ENCODE data around the gene ZNF385C.
A peak's percentile ranks its signal among the peaks of the same experiment; 100 is the strongest.

The ZNF385C gene

DNA sequence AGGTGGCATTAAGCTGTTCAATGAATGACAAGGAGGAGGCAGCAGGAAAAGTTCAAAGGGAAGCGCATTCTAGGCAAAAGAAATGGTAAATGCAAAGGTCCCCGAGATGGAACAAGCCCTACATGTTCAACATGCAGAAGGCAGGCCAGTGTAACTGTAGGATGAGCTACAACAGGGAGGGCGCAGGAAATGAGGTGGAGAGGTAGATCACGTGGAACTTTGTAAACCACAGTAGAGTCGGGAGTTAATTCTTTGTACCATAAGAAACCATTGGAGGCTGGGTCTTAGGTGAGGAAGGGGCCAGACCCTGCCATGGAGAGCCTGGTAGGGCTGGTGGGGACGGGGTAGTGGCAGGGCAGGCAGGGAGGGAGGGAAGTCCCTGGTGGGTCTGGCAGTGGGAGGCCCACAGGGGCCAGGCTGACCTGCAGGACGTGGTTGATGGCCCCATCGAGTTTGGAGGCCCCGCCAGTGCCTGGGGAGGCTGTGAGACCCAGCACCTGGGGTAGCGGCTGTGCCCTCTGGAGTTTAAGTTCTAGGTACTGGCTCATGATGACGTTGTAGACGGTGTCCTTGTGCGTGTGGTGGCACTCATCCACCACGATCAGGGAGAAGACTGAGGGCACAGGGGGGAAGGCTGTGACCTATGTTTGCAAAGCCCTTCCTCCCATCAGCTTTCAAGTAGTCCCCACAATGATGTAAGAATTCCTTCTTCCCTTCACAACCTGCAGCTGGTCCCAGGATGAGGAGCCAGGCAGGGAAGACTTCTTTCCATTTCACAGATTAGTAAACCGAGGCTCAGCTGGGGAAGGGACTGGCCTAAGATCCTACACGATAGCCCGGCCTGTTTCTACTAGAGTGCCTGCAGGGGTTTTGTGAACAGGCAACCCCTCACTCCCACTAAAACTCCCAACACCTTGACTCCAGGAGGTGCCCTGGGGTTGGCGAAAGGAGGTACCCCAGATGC lies 12.3 kb upstream of the ZNF385C start:
- DNase-seq, result no peak

DNA sequence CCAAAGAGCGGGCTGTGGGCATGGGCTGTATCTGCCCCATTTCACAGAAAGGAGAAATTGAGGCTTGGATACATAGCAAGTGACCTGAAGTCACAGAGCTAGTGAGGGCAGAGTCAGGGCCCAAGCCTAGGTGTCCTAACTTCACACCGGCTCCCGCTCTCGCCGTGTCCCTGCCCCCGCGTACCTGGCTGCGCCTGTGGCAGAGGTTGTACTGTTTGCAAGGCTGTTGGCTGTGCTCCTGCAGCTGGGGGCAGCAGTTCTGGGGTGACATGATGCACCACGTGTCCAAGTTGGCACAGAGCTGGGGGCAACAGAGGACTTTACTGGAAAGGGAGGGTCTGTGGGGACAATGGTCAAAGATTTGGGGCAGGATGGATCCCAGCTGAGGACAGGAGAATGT lies 10.8 kb upstream of the ZNF385C start:
- no peak for DNase-seq

DNA sequence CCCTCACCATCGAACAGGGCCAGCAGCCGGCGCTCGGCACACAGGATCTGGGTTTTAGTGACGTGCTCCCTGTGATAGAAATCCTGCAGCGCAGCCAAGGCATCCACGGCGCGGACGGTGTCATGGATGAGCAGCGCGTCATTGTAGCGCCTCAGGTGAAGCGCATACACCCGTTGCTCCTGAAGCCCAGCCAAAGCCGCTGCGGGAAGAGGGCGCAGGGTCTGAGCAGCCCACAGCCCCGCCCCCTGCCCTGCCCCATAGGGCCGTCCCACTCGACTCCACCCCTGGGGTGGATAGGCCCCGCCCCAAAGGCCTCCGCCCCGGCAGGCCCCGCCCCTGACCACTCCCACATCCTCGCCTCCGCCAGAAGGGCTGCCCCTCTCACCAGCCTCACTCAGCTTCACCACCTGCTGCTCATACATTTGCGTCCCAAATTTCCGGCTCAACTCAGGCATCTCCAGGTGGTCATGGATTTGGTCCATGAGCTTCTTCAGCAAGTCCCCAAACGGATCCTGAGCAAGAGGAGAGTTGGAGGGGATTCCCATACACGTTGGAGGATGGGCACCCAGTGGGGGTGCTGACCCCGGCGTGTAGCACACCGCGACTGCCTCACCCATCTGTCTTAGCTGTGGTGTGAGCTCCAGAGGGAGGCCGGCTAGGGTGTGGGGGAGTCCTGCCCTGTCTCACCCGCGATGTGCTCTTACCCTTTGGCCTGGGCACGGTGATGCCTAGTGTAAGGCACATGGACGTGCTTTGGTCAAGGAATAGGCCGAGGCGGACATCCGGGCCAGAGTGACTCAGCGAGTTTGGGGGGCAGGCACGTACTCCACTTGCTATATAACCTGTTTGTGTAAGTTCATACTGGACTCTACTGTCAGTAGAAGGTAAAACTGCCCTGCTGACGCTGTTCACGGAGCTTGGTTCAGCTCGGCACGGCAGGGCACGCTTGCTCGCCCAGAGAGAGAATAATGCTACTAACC lies 9.6 kb upstream of the ZNF385C start:
- peak in 47 of 58 donors; percentile 12 to 86 (median 53) for DNase-seq

DNA sequence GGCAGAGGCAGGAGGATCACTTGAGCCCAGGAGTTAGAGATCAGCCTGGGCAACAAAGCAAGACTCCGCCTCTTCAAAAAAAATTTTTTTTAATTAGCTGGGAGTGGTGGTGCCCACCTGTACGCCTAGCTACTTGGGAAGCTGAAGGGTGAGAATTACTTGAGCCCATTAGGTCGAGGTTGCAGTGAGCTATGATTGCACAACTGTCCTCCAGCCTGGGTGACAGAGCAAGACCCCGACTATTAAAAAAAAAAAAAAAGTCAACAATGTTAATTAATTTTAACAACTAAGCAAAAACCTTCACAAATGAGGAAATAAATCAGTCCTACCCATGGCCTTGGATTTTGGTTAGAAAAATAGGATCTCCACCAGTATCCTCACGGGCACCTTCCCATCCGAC lies 8.9 kb upstream of the ZNF385C start:
- DNase-seq, result no peak

DNA sequence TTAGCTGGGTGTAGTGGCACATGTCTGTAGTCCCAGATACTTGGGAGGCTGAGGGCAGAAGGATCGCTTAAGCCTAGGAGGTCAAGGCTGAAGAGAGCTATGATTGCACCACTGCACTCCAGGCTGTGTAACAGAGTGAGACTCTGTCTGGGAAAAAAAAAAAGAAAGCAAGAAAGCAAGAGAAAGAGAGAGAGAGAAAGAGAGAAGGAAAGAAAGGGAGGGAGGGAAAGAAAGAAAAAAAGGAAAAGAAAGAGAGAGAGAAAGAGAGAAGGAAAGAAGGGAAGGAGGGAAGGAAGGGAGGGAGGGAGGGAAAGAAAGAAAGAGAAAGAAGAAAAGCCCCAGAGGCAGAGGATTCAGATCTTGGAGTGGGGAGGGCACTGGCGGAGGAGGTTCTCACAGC lies 7.7 kb upstream of the ZNF385C start:
- DNase-seq, result no peak

DNA sequence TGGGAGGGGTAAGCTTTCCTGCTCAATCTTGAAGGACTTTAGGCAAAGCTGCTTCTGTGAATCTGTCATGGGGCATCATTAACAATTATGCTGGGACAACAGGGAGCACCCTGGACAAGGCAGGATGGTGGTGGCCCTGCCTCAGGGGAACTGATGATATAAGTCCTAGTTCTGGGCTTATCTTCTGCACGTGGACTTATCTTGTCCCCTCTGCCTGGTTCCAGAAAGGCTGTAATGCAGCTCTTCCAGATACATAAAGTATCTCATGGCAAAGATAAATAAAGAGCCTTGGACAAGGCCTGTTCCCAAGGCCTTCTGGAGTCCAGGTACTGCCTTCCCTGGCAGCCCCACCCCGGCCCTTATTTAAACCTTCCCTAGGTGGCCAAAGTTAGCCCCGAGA lies 6.0 kb upstream of the ZNF385C start:
- no peak for DNase-seq

DNA sequence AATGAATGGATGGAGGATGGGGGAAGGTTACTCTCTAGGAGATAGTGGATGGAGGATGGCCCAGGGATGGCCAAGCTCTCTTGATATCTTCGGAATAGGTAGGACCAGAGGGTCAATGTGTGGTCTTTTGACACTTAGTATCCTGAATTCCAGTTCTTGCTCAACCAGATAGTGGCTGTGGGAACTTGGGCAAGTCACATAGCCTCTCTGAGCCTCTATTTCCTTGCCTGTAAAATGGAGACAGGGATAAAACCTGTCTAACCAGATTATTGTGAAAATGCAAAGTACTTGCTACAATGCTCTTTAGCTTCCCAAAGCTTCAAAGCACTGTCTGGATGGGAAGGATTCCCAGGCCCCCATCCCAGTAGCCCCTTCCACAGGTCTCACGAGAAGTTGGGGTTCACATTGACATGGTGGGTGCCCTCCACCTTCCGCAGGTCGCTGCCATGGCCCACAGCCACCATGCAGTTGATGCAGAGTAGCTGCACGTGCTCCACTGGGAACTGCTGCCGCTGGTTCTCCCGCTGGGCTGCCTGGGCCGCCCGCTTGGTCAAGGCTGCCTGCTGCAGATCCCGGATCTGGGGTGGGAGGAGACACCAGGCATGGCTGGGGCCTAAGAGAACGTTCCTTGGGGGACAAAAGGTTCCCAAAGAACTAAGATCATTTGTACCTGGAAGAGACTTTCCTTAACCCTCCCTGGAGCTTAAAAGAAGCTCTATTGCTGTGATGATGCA lies 5.1 kb upstream of the ZNF385C start:
- no peak for DNase-seq

DNA sequence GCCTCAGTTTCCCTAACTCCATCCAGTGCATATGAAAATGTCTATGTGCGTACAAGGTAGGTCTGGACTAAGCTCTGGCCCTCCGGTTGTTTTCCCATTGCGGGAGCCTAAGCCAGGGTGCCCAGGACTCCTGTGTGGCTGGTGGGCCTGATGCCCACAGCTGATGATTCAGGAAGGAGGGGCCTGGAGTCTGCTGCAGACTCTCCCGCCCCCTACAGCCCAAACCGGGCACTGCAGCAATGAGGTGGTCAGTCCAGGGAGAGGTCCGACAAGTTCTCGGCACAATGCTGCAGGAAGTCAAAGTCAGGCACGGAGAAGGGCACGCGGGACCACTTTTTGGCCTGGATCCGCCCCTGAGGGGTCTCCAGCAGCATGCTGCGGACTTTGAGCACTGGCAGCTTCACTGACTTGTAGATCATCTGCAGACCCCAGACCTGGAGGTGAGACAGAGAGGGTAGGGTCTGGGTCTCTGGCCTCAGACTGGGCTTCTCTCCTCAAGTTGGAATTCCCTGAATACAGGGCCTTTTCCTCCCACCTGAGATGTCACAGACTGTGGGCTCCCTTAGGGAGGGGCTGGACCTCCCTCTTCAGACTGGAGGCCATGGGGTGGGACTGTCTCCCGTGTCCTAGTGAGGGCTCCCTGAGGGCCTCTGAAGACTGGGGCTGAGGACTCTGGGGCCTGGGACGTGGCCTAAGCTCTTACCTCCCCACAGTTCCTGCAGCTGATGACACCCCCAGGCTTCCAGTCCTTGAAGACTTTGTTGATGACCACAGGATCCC lies 3.4 kb upstream of the ZNF385C start:
- DNase-seq, result peak in 53 of 58 donors; percentile 2 to 84 (median 46)

DNA sequence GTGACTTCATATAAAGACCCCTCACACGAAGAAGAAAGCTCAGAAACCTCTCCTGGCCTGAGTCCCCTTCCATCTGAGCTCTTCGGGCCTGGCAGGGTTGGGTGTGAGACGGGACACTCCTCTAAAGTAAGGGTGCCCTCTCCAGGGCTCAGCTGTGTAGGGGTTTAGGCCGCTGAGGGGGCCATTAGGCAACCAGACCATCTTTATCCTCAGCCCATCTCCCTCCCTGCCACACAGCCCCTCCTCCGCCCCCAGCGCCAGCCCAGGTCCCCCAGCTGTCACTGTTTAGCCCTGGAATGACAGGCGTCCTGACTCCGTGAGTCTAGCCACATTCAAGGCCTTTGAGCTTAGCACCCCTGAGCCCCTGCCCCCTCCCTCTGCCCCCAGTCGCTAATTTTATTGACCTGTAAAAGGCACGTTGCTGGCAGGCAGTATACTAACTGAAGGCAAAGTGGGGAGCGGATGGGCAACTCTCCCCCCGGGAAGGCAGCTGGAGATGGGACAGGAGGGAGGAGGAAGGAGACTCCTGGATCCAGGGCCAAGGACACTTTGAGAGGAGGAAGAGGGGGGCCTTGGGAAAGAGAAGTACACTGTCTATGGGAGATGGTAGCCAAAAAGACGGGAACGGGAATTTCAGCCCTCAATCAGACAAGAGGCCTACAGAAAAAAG lies 592 bp upstream of the ZNF385C start:
- DNase-seq, result no peak

DNA sequence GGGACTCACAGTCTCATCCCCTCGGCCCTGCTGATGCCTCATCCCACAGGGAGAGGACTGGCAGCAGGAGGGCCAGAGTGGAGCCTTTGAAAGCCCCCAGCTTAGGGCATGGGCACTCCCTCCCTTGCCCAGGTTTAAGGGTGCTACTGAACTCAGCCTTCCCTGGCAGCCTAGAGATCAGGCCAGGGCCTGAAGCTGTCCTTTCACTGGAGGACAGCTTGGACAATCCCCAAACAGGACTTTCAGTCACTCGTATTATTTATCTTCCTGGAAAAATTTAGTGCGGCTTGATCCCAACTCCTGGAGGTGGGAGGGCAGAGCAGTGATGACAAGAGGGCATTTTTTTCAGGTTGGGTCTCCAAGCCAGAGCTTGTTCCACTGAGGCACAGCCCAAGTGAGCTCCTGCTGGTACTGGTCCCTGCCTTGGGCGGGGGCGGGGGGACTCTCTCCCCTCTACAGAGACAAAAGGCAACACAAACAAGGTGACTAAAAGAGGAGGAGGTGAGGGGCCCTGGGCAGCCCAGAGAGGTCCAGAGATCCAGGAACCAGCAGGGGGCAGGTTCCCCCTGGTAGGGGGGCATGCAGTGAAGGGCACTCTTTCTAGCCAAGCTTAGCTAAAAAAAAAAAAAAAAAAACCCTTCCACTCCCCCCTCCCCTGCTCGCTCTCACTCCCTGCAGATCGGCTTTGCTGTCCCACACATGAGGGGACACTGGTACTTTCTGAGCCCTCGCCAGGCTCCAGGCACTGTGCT lies 1.7 kb downstream of the ZNF385C start:
- DNase-seq, result no peak

DNA sequence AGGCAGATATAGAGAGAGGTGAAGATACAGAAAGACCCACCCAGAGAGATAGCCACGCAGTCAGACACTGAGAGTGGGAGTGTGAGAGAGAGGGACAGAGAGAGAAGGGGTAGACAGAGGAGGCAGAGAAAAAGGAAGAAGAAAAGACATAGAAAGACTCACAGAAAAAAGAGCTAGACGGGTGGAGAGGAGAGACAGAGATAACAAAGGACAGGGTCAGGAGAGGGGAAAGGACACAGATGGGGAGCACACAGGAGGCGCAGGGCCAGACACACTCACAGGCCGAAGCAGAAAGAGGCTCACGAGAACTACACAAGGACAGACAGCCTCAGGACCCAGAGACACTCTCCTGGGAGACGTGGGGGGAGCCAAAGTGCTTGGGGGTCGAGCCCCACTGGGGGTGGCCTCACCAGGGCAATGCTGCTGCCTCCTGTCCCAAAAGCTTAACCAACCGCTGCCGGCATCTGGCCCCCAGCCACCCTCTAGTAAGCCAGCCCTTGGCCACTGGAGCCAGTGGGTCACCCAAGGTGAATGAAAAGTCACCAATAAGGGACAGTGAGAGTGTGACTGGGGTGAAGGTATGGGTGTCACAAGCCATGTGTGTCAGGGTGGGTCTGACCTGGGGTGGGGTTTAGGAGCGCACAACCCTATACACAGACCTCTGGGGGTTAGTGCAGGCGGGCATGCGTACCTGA lies 3.8 kb downstream of the ZNF385C start:
- DNase-seq, result no peak

DNA sequence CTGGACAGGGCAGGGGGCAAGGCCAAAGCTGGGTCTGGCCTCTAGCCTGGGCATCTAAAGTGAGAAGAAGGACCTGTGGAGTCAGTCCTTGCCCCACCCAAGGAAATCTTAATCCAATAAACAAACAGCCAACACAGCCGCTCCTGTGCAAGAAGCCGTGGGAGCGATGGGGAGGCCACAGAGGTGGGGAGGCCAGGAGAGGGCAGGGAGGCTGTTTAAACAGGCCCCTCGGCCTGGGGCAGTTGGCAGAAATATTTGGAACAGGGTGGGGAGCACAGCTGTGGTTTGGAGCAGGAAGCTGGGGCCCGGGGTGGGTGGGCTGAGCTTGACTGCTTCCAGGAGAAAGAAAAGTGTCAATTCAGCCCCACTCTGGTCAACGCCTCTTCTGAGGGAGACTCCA lies 5.3 kb downstream of the ZNF385C start:
- DNase-seq, result no peak

DNA sequence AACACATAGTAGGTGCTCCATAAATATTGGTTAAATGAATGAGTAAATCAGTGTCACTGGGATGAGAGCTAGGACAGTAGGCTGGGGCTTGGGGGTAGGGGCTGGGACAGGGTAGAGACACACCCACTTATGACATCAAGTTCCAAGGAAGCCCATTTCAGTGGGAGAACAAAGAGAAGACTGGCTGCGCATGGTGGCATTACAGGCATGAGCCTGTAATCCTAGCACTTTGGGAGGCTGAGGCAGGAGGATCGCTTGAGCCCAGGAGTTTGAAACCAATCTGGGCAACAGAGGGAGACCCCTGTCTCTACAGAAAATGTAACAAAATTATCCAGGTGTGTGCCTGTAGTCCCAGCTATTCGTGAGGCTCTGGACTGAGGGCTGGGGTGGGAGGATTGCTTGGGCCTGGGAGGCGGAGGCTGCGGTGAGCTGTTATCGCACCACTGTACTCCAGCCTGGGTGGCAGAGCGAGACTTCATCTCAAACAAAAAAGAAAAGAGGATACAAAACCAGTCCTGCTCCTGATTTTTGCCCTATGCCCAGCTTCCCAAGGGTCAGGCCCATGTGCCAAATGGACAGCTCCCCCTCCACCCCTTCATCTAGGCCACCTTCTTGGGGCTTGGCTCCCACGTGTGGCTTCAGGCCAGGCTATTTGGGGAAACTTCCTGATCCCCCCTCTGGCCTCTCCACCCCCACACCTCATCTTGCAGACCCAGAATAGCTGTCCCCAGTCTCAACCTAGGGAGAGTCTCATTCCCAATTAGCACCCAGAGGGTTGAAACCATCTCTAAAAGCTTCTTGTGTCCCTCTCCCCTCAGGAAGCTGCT lies 7.1 kb downstream of the ZNF385C start:
- DNase-seq, result no peak

DNA sequence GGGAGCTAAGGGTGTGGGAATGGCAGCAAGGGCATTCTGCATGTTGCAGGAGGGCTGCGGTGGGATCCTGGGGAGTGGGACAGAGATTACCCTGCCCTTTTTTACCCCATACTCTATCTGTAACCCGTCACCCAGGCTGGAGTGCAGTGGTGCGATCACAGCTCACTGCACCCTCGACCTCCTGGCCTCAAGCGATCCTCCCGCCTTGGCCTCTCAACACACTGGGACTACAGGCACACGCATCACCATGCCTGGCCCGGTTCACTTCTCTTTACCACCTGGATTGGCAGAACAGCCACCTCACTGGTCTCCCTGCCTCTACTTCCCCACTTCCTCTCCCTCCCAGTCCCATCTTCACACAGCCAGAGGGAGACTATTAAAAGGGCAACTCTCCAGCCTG lies 9.5 kb downstream of the ZNF385C start:
- DNase-seq, result no peak

DNA sequence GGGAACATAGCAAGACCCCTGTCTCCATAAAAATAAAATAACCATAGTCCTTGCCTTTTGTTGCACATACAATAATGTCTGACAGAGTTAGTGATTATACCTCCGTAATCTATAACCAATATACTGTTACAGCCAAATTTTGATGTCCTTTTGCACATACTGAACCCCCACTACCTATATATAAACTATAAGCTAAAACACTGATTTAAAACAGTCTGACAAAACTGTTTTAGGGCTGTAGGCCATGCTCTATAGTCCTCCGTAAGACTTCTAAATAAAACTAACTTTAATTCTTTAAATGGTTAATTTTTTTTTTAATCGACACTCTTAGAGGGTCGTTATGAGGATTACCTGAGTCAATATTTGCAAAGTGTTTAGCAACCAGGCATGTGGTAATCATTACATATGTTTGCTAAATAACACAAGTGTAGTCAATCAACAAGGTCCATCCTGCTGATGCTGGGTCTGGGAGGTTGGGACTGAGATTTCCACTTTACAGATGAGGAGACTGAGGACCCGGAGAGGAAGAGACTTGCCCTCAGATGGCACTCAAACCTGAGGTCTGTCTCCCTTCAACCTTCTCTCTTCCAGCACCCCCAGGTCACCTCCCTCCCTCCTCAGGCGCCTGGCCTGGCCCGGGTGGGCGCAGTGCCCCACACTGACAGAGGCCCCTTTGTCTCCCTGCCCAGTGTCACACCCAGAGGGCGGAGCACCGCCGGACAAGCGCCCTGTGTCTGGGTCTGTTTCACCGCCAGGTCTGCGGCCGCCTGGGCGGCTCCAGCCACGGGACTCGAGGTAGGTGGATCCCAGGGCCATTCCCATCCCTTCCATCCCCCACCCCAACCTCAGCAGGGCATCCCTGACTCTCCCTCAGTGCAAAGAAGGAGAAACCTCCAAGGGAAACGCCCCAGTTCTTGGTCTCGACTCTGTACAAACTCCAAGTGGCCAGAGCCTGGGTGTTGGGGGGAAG lies 10.3 kb downstream of the ZNF385C start:
- DNase-seq, result peak in 31 of 58 donors; percentile 8 to 70 (median 24)

DNA sequence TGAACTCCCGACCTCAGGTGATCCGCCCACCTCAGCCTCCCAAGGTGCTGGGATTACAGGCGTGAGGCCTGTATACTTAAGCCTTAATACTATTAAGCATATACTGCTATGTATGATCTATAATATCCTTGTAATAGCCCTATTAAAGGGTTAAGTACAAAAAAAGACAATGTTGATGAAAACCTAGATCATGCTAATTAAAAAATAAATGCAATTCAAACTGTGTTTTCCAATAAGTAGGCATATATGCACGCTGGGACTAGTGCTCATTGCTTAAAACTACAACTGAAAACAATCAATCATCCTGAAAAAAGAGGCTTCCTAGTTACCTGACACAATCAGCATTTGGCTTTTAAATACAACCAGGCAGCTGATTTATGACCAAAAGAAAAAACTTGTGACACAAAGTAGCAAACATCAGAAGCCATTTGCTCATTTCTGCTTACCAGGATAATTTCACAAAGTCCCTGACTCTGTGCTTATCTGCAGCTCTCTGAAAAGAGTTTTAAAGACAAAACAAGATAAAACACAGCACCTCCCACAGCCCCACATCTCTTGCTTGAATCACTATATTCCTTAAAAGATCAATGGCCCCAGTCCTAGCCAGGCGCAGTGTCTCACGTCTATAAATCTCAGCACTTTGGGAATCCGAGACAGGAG lies 11.1 kb downstream of the ZNF385C start:
- no peak for DNase-seq
